T-helper 2 cell (primary cell): ENCODE data around the gene UNC5C.
"Not testable (repeated sequence)": the region's sequence is repeated elsewhere in the genome, so short reads cannot be mapped to it uniquely, and the experiment has no call there.

Experiments used
- DNase-seq, 5 experiments: peaks; one replicate each; pipeline versions ENCODE4 v3.0.0 to v3.0.0-alpha.2; 2012 to 2022

The UNC5C gene

DNA sequence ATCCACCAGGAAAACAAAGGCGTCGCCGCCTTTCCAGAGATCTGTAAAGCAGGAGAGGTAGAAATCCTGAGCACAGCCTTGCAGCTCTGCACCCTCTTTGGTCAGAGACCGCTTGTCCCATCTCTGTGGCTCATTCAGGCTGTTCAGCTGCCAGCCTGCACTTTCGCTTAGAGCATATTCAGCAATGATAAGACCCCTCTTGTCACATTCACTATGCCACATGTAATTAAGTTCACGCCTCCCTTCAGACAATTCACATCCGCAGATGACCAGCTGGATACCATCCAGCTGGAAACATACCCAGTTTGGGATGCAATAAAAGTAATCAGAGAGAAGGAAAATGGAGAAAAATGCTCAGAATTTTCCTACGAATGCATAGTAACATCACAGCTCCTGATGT is 335.4 kb downstream of the UNC5C start:
- no peak for DNase-seq

GRCh38 chr4:95212692-95213091 is 336.1 kb downstream of the UNC5C start:
- DNase-seq: no peak

- DNase-seq: no peak
Measured at GRCh38 chr4:95209927-95210326, 338.8 kb downstream of the UNC5C start.

- DNase-seq: no peak
Measured at GRCh38 chr4:95204873-95205272, 343.9 kb downstream of the UNC5C start.

DNA sequence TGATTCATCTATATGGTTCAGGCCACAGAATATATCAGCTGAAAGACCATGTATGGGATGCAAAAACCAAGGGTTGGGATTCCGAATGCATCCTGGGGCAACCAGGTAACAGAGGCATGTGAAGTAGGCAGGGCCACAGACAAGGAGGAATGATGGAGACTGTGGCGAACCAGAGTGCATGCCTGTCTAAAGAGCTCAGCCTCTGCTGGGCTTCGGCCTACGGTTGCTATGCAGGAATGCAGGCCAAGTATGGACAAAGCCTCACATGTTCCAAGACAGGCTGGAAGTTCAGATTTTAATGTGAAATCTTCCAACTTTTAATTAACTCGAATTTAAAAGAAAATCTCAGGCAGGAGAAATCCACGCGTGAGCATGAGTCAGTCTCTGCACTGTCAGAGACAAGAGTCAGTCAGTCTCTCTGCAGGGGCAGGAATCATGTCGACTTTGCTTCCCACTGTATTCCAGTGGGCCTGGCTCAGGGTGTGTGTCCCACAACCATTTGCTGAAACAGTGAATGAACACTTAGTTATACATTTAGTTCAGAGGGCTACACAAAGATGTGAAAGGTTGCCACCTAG is 344.4 kb downstream of the UNC5C start:
- DNase-seq: no peak

GRCh38 chr4:95198961-95199360 is 349.8 kb downstream of the UNC5C start:
- DNase-seq: no peak

GRCh38 chr4:95197353-95197752 is 351.4 kb downstream of the UNC5C start:
- no peak for DNase-seq

DNA sequence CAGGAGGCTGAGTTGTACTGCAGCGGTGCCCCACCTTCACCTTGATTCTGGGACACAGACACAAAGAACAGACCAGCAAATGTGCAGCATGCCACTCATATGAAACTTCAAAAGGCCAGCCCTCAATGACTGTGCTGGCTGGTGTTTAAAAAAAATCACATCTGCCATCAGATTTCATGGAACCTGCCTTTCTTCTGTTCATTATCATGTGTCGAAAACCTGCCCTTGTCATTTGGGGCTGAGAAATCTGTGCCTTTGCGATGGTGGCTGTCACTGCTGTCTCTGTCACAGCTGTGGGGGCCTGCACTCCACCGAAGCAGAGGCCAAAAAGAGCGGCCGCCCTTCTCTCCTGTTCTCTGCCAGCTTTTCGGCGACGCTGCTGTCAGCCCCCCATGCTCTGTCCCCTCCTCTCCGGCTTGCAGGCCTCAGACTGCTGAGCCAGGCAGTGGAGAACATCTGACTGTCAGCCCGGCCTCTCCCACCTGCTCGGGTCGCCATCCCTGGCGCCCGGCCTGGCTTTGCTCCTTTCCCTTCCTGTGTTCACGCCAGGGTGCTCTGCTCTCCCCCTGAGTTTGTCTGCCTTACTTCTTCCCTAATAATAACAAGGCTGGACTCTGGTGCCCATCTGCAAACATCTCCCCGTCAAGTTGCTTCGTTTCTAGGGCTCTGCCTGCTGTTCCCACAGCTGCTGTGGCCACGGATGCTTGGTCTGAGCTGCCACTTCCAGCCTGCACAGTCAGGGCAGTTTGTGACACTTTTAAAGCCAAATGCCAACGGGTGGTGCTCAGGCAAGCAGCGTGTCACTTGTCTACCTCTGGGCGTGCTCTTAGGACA is 355.2 kb downstream of the UNC5C start:
- no peak for DNase-seq

- no peak for DNase-seq
Measured at GRCh38 chr4:95191537-95191936, 357.2 kb downstream of the UNC5C start.

DNA sequence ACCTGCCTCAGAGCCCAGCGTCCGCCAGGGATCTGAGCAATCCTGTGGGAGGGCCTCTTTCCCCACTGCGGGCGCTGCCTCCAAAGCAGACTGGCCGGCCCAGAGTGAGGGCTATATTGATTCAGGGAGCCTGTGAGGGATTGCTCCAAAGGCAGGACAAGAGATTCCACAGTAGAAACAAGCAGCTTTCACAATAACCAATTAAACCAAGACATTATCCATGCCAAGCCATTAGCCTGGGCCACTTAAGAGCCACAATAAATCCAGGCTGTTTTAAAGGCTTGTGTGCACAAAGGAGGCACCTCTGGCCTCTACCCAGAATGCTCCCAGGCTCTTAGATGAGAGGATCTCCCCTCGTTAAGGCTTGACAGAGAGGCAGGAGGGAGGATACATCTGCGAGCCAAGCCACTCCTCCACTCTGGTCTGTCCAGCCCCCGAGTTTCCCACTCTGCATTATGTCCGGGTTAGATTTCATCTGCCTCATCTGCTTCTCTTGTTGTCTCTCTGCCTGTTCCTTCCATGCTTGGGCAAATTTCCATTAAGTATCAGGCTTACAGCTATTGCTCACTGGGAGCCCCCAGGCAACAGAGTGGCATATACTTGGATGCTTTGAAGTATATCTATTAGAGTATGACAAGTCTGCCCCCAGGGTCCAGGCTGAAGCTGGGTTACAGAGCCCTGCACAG is 357.9 kb downstream of the UNC5C start:
- no peak for DNase-seq

DNA sequence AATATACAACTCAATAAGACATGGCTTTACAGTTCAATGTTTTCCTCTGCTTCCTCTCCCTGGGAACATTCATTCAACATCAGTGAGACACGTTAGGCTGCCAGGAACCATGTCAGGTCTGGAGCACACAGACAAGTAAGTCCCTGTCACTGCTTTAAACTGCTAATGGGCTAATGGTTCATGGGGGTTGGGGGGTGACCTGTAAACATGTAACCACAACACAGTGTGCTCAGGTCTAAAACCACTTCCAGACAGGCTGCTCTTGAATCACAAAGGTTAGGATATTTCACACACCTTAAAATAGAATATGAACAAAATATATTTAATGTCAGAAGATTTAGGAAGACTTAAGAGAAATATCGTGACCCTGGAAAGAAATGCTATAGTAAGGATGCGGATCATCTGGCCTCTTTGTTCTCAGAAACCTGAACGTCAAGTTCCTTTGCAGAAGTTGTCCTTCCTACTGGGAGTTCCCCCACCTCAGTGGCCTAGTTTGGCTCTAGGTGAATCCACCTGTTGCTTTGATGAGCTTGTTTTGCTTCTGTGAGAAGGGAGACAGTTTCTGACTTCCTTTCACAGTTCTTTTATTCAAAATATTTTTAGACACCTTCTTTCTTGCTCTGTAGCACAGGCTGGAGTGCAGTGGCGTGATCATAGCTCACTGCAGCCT is 359.9 kb downstream of the UNC5C start:
- no peak for DNase-seq

DNA sequence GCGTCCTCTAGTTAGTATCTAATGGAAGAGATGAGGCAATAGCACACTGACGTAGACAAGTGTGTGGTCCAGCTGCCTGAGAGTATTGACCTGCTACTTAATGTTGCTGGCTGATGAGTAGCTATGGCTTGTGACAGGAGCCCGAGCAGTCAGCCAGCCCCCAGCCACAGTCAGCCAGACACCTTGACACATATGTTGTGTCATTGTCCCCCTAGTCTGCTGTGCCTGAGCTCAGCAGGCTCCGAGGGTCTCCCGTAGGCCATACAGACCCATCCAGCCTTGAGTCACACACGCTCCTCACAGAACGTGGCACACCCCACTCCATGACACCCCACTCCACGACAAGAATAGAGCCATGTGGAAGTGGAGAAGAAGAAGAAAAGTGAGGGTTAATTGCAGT is 362.1 kb downstream of the UNC5C start:
- no peak for DNase-seq

DNA sequence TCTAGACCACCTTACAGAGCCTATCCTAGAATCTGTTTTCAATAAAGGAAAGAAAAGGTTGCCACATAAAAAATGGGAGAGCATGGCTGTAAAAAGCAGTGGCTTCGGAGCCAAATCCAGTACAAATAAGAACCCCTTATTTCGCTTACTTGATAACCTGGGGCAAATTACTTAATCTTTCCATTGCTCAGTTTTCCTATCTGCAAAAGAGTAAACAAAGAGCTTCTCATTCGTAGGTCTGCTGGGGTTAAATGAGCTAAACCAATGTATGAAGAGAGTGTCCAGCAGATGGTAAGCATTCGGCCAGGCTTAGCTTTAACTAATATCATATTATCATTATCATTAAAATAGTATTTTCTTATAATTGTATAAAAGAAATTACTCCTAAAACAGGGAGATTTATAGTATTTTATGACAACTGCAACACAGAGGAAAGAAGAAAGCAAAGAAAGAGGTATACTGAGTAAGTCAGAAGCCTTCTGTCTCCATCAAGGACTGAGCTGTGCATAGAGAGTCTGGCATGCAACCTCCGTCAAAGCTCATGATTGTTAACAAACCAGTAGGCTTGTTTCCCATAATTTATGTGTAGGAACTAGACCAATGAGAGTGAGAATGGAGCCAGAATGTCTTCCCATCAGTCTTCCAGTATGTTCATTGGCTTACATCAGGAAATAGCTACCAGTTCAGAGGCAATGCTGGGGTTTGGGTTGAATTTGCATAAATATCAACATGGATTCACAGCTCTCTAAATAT is 364.9 kb downstream of the UNC5C start:
- DNase-seq: no peak

DNA sequence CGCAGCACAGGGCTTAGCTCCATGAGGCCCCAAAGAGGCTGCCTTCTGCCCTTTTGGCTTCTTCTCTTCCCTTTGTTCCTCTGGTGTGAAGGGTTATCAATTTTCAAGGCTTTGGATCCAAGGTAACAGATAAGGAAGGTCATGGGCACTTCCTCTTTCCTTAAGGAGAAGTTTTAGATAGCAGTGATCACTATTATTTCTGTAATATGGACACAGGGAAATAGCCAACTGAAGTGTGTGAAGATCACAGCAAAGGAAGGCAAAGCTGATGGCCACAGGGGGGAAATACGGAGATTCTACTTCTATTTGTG is 366.8 kb downstream of the UNC5C start:
- no peak for DNase-seq

- DNase-seq: peak in 1 of 5 experiments; percentile 44
Measured at GRCh38 chr4:95181243-95181995, 367.4 kb downstream of the UNC5C start.

GRCh38 chr4:95180531-95181242 is 368.1 kb downstream of the UNC5C start:
- no peak for DNase-seq

DNA sequence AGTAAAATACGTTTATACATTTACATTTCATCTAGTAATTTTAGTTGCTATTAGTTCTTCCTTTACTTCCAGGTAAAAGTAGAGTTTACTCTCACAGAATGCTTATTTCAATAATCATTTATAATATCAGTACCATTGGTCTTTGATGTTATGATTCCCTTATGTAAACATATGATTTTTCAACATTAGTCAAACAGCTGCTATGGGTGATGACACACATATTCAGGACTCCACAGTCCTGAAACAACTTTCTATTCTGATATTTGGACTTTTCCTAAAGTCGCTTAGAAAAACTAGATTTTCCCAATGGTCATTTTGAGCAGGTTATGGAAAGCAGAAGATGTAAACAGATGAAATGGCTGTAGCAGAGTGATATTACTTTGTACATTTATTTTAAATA is 369.8 kb downstream of the UNC5C start:
- no peak for DNase-seq

- not testable (repeated sequence) for DNase-seq
Measured at GRCh38 chr4:95171377-95171776, 377.4 kb downstream of the UNC5C start.

GRCh38 chr4:95170176-95170575 is 378.6 kb downstream of the UNC5C start:
- DNase-seq: no peak

GRCh38 chr4:95167805-95168204 is 381.0 kb downstream of the UNC5C start:
- peak in 1 of 5 experiments; percentile 61 for DNase-seq

GRCh38 chr4:95165926-95166524 is 382.7 kb downstream of the UNC5C start:
- peak in 1 of 5 experiments; percentile 86 for DNase-seq
